Nephron progenitor cell (in vitro differentiated cells): Measurements from ENCODE around the gene CDH15.

Source experiments
- DNase-seq: peaks from one replicate; pipeline ENCODE4 v3.0.0; 2021
- H3K27ac Mint-ChIP-seq: 2 replicates; pipeline ENCODE4 v1.8.0; 2021; ENCODE audit warnings: mild to moderate bottlenecking, moderate library complexity, mixed read lengths
- H3K27me3 Mint-ChIP-seq: 2 replicates; pipeline ENCODE4 v1.8.0; 2021; ENCODE audit warnings: mild to moderate bottlenecking, low read depth, mixed read lengths; ENCODE audit not compliant: poor library complexity
- H3K36me3 Mint-ChIP-seq: 2 replicates; pipeline ENCODE4 v1.8.0; 2021; ENCODE audit warnings: low read depth, mixed read lengths
- H3K4me1 Mint-ChIP-seq: 2 replicates; pipeline ENCODE4 v1.8.0; 2021; ENCODE audit warnings: mixed read lengths
- H3K4me3 Mint-ChIP-seq: 2 replicates; pipeline ENCODE4 v1.8.0; 2021; ENCODE audit warnings: mild to moderate bottlenecking, moderate library complexity, mixed read lengths
- H3K9me3 Mint-ChIP-seq: 2 replicates; pipeline ENCODE4 v1.8.0; 2021; ENCODE audit warnings: mild to moderate bottlenecking, moderate library complexity, mixed read lengths
- CTCF ChIP-seq: fragments of 200-600 bp; sonication (generic); IDR thresholded peaks from 2 replicates; pipeline ENCODE4 v1.5.0; 2021; ENCODE audit warnings: antibody characterized with exemption

The CDH15 gene

GRCh38 chr16:89156740-89157645 is 14.6 kb upstream of the CDH15 start:
- Mint-ChIP-seq H3K36me3 (no peaks in the 10 kb centered on the region), H3K9me3 (no peaks in the 10 kb centered on the region), H3K27me3 (peaks cover 7% of the 10 kb centered on the region), H3K27ac (no peak overlapping the region), H3K4me1 (peaks cover 13% of the 10 kb centered on the region), H3K4me3 (no peak overlapping the region)
- no peak for DNase-seq
- TF ChIP-seq CTCF, result no peak

GRCh38 chr16:89157778-89158177 is 13.8 kb upstream of the CDH15 start:
- Mint-ChIP-seq H3K4me1 (peaks cover 13% of the 10 kb centered on the region), H3K4me3 (no peak overlapping the region), H3K27me3 (peaks cover 7% of the 10 kb centered on the region), H3K27ac (no peak overlapping the region), H3K36me3 (no peaks in the 10 kb centered on the region), H3K9me3 (no peaks in the 10 kb centered on the region)
- DNase-seq, result no peak
- no peak for TF ChIP-seq CTCF

- no peaks in the 10 kb centered on the region for H3K9me3 Mint-ChIP-seq
- H3K27ac Mint-ChIP-seq, result peak overlapping the region; percentile 62
- TF ChIP-seq CTCF, result no peak
- no peak overlapping the region for H3K4me3 Mint-ChIP-seq
- H3K36me3 Mint-ChIP-seq, result no peaks in the 10 kb centered on the region
- no peak for DNase-seq
- peaks cover 22% of the 10 kb centered on the region for H3K4me1 Mint-ChIP-seq
- H3K27me3 Mint-ChIP-seq, result peaks cover 7% of the 10 kb centered on the region
Observed at GRCh38 chr16:89159066-89159849, 12.3 kb upstream of the CDH15 start.

- H3K9me3 Mint-ChIP-seq, result no peaks in the 10 kb centered on the region
- no peak for TF ChIP-seq CTCF
- H3K4me1 Mint-ChIP-seq, result peaks cover 28% of the 10 kb centered on the region
- no peak overlapping the region for H3K4me3 Mint-ChIP-seq
- no peak for DNase-seq
- H3K27ac Mint-ChIP-seq, result no peak overlapping the region
- H3K36me3 Mint-ChIP-seq, result no peaks in the 10 kb centered on the region
- peaks cover 7% of the 10 kb centered on the region for H3K27me3 Mint-ChIP-seq
Observed at GRCh38 chr16:89159850-89160354, 11.6 kb upstream of the CDH15 start.

- no peaks in the 10 kb centered on the region for H3K9me3 Mint-ChIP-seq
- no peak for DNase-seq
- TF ChIP-seq CTCF, result no peak
- no peak overlapping the region for H3K4me3 Mint-ChIP-seq
- peaks cover 24% of the 10 kb centered on the region for H3K4me1 Mint-ChIP-seq
- peaks cover 7% of the 10 kb centered on the region for H3K27me3 Mint-ChIP-seq
- no peak overlapping the region for H3K27ac Mint-ChIP-seq
- no peaks in the 10 kb centered on the region for H3K36me3 Mint-ChIP-seq
Observed at GRCh38 chr16:89160977-89161701, 10.4 kb upstream of the CDH15 start.
